Adrenal gland (tissue), 12 donors: ENCODE data around the gene DENND6B. TPM values are rescaled to one million over a fixed set of nuclear protein-coding genes. Genes with fewer than 3 reads are reported as not detected.

Experiments
- DNase-seq, 7 donors: peaks; one replicate each; pipeline ENCODE4 v3.0.0-alpha.2; 2019 to 2020
- H3K27ac ChIP-seq, 5 donors: fragments of 200-600 bp; sonication (generic) in 4 of 5; 1 replicate in 3 of 5; 2 replicates in 2 of 5; pipeline versions ENCODE4 v1.5.1 to v1.8.0; 2016 to 2020; ENCODE audit warnings: mild to moderate bottlenecking in 1 of 5
- H3K27me3 ChIP-seq: fragments of 200-600 bp; 2 replicates; pipeline ENCODE4 v1.8.0; 2021
- H3K36me3 ChIP-seq, 2 donors: fragments of 200-600 bp; replicated peaks in 1 of 2; 1 replicate in 1 of 2; 2 replicates in 1 of 2; pipeline versions ENCODE4 v1.5.1 to v1.8.0; 2018 to 2022
- H3K4me1 ChIP-seq, 2 donors: fragments of 200-600 bp; replicated peaks in 1 of 2; 1 replicate in 1 of 2; 2 replicates in 1 of 2; pipeline versions ENCODE4 v1.5.1 to v1.8.0; 2018 to 2021
- H3K4me3 ChIP-seq, 4 donors: fragments of 200-600 bp; sonication (generic) in 3 of 4; one replicate each; pipeline ENCODE4 v1.5.1; 2016 to 2018
- H3K9me3 ChIP-seq, 3 donors: fragments of 200-600 bp; sonication (generic) in 1 of 3; replicated peaks in 1 of 3; 1 replicate in 2 of 3; 2 replicates in 1 of 3; pipeline versions ENCODE4 v1.5.1 to v1.8.0; 2016 to 2021
- CTCF ChIP-seq, 6 experiments: fragments of 450-650 bp in 4 of 6; fragments of 200-600 bp in 2 of 6; sonication (generic) in 1 of 6; IDR thresholded peaks; 1 replicate in 5 of 6; 2 replicates in 1 of 6; pipeline versions ENCODE4 v1.5.1 to v1.8.0; 2016 to 2021; ENCODE audit warnings: antibody characterized with exemption in 6 of 6, mild to moderate bottlenecking in 2 of 6, moderate library complexity in 1 of 6
- POLR2A ChIP-seq, 2 donors: fragments of 450-650 bp; IDR thresholded peaks; one replicate each; pipeline ENCODE4 v1.6.1; 2017; ENCODE audit warnings: antibody characterized with exemption in 2 of 2, mild to moderate bottlenecking in 2 of 2, moderate library complexity in 1 of 2
- WGBS, 4 donors: extraction: QIAGEN DNeasy Blood & Tissue Kit in 2 of 4; methylation state at CpG; one replicate each; pipeline versions ENCODE4 v1.1.5 to v1.1.7; 2013 to 2017; 5-methylcytosine and 5-hydroxymethylcytosine counted together
- intact Hi-C, 2 donors: fragments of 100-400 bp; cut with DNase I; formaldehyde crosslinking; loops; one replicate each; pipeline versions ENCODE4 v1.14.1 to v1.15.0; 2022 to 2023
- polyA plus RNA-seq, 3 donors: library from polyadenylated mRNA; stranded (reverse); fragments of 200-250 nt in 2 of 3; fragments of 350-450 nt in 1 of 3; fragmentation: Illumina TruSeq in 1 of 3; extraction: RNeasy Lipid Tissue Mini Kit (QIAGEN cat#74804) in 1 of 3; gene quantifications; one replicate each; pipeline ENCODE4 v1.2.3, GENCODE V29; 2013 to 2014
- total RNA-seq, 9 donors: library from RNA; depleted of rRNA in 4 of 9; stranded (reverse); fragments of >200 nt in 4 of 9; fragments of 120-200 nt in 1 of 9; fragmentation: NEBNext Ultra II Directional in 1 of 9; extraction: Animal tissue kit (Norgen Biotek cat#: 25700) in 1 of 9; gene quantifications; one replicate each; pipeline versions ENCODE4 v1.1.0 to v1.2.4, GENCODE V29; 2013 to 2023
- donor health status: healthy with polysubstance abuse.
- donor health status: Bipolar disorder and iron deficiency.
- donor health status: DM: yes; HTN: yes; CAD: no.
- donor health status: DM: no; HTN: no; CAD: no.
- donor health status: DM: no; HTN: no; CAD: no.
- donor health status: DM: yes; HTN: yes; CAD: no.

The DENND6B gene
- total and polyA plus RNA-seq, 12 donors, result 1.8 to 32.7 (median 8.9) TPM

- peak; percentile 81 to 89 (median 85) for DNase-seq
- no peaks in the 10 kb centered on the region for H3K9me3 ChIP-seq
- TF ChIP-seq POLR2A (IDR thresholded peaks at IDR 0.05), result peak; percentile 45 to 48
- TF ChIP-seq CTCF (IDR thresholded peaks at IDR 0.05), result no peak
- peak within 1 kb of the TSS; percentile 62 to 99 (median 77) for H3K4me3 ChIP-seq
- H3K27me3 ChIP-seq, result no peaks in the 10 kb centered on the region
- no peaks in the 10 kb centered on the region for H3K36me3 ChIP-seq
- H3K27ac ChIP-seq, result peak within 1 kb of the TSS; percentile 90 to 97 (median 94)
- WGBS, 4 donors, result 0 to 1% (median 0%) methylated on average over 6 to 102 of the region's 105 CpGs; no CpG with 5 or more reads in 1 of the 4 donors
- intact Hi-C loops, result no loop called here
- peaks cover 60 to 63% of the 10 kb centered on the region in 2 donors for H3K4me1 ChIP-seq
Observed at GRCh38 chr22:50306753-50307749, 19.8 kb downstream of the DENND6B start, which contains the start of gene PLXNB2. Gene PLXNB2, minus strand, starts transcription at chr22:50307646. Its CDS starts 17,062 bp downstream, at chr22:50290584.

GRCh38 chr22:50305923-50306566 lies 20.8 kb downstream of the DENND6B start:
- intact Hi-C loops, result no loop called here
- H3K27ac ChIP-seq, result peak overlapping the region; percentile 84 to 97 (median 94)
- no peaks in the 10 kb centered on the region for H3K27me3 ChIP-seq
- WGBS, 4 donors, result 0 to 4% (median 2%) methylated on average over 5 to 21 of the region's 21 CpGs
- peak; percentile 91 to 98 (median 97) for DNase-seq
- no peak for TF ChIP-seq CTCF (IDR thresholded peaks at IDR 0.05)
- TF ChIP-seq POLR2A (IDR thresholded peaks at IDR 0.05), result peak in 1 of 2 donors; percentile 74
- H3K4me1 ChIP-seq, result peaks cover 68 to 73% of the 10 kb centered on the region in 2 donors
- H3K9me3 ChIP-seq, result no peaks in the 10 kb centered on the region
- H3K4me3 ChIP-seq, result peak overlapping the region; percentile 62 to 99 (median 77)
- H3K36me3 ChIP-seq, result no peaks in the 10 kb centered on the region

GRCh38 chr22:50305393-50305922 lies 21.4 kb downstream of the DENND6B start:
- no peaks in the 10 kb centered on the region for H3K27me3 ChIP-seq
- no peaks in the 10 kb centered on the region for H3K9me3 ChIP-seq
- no peak for TF ChIP-seq POLR2A (IDR thresholded peaks at IDR 0.05)
- peak in 2 of 6 experiments; percentile 9 to 11 for TF ChIP-seq CTCF (IDR thresholded peaks at IDR 0.05)
- WGBS, 4 donors, result 40 to 52% (median 44%) methylated on average over 7 to 14 of the region's 14 CpGs
- H3K27ac ChIP-seq, result peak overlapping the region; percentile 84 to 97 (median 94)
- intact Hi-C loops, result no loop called here
- DNase-seq, result no peak
- H3K36me3 ChIP-seq, result no peaks in the 10 kb centered on the region
- peaks cover 74 to 79% of the 10 kb centered on the region in 2 donors for H3K4me1 ChIP-seq
- peak overlapping the region in 2 of 4 donors; percentile 20 to 99 for H3K4me3 ChIP-seq
